Measurements from ENCODE around the gene TBR1.
A peak's percentile ranks its signal among the peaks of the same experiment; 100 is the strongest.

Gene TBR1

DNA sequence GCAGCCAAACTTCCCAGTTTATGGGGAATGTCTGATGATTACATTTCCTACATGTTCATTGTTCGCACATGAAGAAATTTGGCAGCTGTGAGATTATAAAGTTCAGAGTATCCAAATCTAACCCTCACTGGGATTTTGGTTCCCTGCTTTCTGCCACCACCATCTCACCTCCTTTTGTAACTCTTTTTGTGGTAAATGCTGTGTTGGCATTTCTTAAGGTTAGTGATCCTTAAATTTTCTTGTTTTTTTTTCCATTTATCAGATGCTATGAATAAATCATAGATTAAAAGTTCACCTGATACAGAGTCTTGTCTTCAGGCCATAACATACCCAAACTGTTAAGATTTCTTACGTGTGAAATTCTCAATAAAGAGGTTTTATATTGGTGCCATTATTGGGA lies 8.5 kb upstream of the TBR1 start:
- DNase-seq = no peak
- H3K27ac ChIP-seq = no peak overlapping the region
- H3K27me3 ChIP-seq (ENCODE audit: insufficient read depth, low read depth, severe bottlenecking) = no peaks in the 10 kb centered on the region
- TF ChIP-seq CTCF (IDR thresholded peaks at IDR 0.05; ENCODE audit: low read depth, low read length) = no peak
- no peaks in the 10 kb centered on the region for H3K9me3 ChIP-seq (ENCODE audit: severe bottlenecking)
- H3K4me3 ChIP-seq (ENCODE audit: low read depth, low read length) = no peak overlapping the region
- peaks cover 3% of the 10 kb centered on the region; the same call in 1 of the 2 replicates for H3K36me3 ChIP-seq

DNA sequence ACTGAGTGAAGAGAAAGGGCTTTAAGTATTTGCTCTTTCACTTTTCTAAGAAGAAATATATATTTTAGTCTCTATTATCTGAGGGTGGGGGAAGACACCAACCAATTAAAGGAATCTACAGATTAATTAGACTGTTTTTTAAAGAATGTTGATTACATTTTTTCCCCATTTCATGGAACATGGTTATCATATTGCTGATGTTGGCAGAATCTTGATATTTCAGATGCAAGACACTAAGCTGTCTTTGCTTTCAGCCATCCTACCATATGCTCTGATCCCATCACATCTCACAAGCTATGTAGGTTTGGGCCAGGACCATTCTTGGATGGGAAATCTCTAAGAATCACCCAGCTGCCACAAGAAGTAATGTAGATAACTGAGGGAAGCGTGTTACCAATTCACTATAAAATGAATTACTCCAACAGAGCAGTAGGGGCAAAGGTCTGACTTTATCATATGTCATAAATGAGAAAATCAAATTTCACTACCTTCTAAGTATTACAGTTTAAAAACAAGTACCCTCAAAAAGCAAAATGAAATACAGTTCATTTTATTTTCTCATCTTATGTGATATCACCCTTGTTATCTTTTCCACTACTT lies 6.7 kb upstream of the TBR1 start:
- H3K27ac ChIP-seq = no peak overlapping the region
- no peaks in the 10 kb centered on the region for H3K27me3 ChIP-seq (ENCODE audit: insufficient read depth, low read depth, severe bottlenecking)
- no peak for TF ChIP-seq CTCF (IDR thresholded peaks at IDR 0.05; ENCODE audit: low read depth, low read length)
- no peaks in the 10 kb centered on the region for H3K9me3 ChIP-seq (ENCODE audit: severe bottlenecking)
- no peaks in the 10 kb centered on the region for H3K36me3 ChIP-seq
- no peak overlapping the region for H3K4me3 ChIP-seq (ENCODE audit: low read depth, low read length)
- DNase-seq = no peak

DNA sequence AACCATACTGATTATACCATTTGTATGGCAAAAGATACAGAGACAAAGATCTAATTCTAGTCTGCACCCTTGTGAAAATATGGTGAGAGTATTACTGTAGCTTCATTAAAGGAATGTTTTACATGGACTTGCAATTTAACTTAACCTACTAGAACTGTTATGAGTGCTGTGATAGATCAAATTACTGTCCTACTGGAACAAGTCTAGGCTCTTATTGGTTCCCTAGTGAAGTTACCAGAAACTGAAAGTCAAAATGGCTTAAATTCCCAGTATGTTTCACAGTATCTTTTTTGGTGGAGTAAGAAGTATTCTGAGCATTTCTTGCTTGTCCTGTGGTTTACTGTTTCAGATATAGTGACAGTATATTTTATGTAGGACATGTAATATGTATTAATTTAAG lies 3.8 kb upstream of the TBR1 start:
- no peaks in the 10 kb centered on the region for H3K27me3 ChIP-seq (ENCODE audit: insufficient read depth, low read depth, severe bottlenecking)
- no peak overlapping the region for H3K27ac ChIP-seq
- DNase-seq = no peak
- H3K4me3 ChIP-seq (ENCODE audit: low read depth, low read length) = no peak overlapping the region
- no peak for TF ChIP-seq CTCF (IDR thresholded peaks at IDR 0.05; ENCODE audit: low read depth, low read length)
- H3K9me3 ChIP-seq (ENCODE audit: severe bottlenecking) = no peaks in the 10 kb centered on the region
- H3K36me3 ChIP-seq = no peaks in the 10 kb centered on the region

DNA sequence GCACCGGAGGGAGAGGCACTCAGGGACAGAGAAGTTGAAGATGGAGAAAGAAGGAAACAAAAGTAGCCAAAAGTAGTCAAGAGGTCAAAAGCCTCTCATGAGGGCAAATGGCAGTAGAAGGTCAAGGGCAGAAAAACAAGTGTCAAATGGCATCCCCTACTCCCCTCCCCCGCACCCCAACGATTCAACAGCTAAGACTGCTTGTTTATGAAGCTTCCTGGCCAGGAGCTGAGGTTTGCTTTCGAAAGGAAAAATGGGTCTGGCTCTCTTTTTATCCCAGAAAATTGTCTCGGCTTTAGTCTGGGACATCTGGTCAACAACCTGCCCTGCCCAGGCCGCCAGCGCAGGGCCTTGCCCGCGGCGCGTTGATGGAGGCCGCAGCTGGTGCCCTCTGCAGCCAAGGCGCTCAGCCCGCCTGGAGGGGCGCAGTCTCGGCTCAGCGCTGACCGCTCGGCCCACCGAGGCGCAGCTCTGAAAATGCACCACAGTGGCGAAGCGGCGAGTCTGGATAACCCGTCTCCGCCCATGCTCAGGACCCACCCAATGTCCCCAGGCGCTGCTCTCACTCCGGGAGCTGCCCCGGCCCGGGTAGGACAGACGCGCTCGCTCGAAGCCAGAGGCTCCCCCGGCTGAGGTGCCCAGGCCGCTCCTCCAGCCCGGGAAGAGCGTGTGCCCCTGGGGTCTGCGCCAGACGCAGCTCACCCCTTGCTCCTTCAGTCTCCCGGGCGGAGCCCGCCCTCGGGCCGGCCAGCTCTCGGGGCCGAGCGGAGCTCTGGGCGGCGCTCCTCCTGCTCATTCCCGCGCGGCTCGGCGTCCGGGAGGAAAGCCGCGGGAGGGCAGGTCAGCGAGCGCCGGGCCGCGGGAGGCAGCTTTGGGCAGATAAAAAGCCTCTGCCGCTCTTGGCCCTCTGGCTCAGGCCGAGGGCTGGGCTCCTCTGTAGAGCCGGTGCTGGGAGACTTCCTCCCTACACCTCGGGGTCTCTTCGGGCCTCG lies 1.8 kb upstream of the TBR1 start:
- Histone ChIP-seq H3K4me3 (ENCODE audit: low read depth, low read length) (peak overlapping the region; percentile 51), H3K27me3 (ENCODE audit: insufficient read depth, low read depth, severe bottlenecking) (no peaks in the 10 kb centered on the region), H3K36me3 (no peaks in the 10 kb centered on the region), H3K9me3 (ENCODE audit: severe bottlenecking) (no peaks in the 10 kb centered on the region), H3K27ac (peak overlapping the region; percentile 91)
- peak; percentile 55 for TF ChIP-seq CTCF (IDR thresholded peaks at IDR 0.05; ENCODE audit: low read depth, low read length)
- DNase-seq = peak; percentile 75

- peak overlapping the region; percentile 91 for H3K27ac ChIP-seq
- H3K9me3 ChIP-seq (ENCODE audit: severe bottlenecking) = no peaks in the 10 kb centered on the region
- H3K4me3 ChIP-seq (ENCODE audit: low read depth, low read length) = peak overlapping the region; percentile 51
- peak; percentile 53 for DNase-seq
- no peaks in the 10 kb centered on the region for H3K36me3 ChIP-seq
- TF ChIP-seq CTCF (IDR thresholded peaks at IDR 0.05; ENCODE audit: low read depth, low read length) = no peak
- no peaks in the 10 kb centered on the region for H3K27me3 ChIP-seq (ENCODE audit: insufficient read depth, low read depth, severe bottlenecking)
Observed at GRCh38 chr2:161415034-161415986, 787 bp upstream of the TBR1 start.
